Measurements from ENCODE around the gene ECHS1. TPM values are rescaled to one million over a fixed set of nuclear protein-coding genes. Genes with fewer than 3 reads are reported as not detected.

Gene ECHS1
- total RNA-seq, 1 donor from 2014 or later: 37.7 TPM

DNA sequence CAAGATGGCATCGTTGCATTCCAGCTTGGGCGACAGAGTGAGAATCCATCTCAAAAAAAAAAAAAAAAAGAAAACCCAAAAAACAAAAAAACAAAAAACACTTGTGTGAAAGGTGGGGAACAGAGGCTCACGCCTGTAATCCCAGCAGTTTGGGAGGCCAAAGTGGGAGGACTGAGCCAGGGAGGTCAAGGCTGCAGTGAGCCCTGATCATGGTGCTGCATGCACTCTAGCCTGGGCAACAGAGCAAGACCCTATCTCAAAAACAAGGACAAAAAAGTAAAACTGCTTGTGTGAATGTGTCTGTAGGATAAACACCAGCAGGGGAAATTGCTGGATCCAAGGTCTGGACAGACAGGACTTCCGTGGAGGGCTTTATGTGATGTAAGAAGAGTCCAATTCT is 10.4 kb upstream of the ECHS1 start:
- H3K27ac Mint-ChIP-seq: no peak overlapping the region
- peaks cover 25% of the 10 kb centered on the region for H3K36me3 Mint-ChIP-seq (ENCODE audit: low read depth)
- H3K27me3 Mint-ChIP-seq: no peaks in the 10 kb centered on the region
- peaks cover 46% of the 10 kb centered on the region for H3K4me1 Mint-ChIP-seq
- H3K9me3 Mint-ChIP-seq: no peaks in the 10 kb centered on the region
- intact Hi-C loops (cut with micrococcal nuclease): no loop called here
- H3K4me3 Mint-ChIP-seq: no peak overlapping the region
- TF ChIP-seq, protein P1, sequence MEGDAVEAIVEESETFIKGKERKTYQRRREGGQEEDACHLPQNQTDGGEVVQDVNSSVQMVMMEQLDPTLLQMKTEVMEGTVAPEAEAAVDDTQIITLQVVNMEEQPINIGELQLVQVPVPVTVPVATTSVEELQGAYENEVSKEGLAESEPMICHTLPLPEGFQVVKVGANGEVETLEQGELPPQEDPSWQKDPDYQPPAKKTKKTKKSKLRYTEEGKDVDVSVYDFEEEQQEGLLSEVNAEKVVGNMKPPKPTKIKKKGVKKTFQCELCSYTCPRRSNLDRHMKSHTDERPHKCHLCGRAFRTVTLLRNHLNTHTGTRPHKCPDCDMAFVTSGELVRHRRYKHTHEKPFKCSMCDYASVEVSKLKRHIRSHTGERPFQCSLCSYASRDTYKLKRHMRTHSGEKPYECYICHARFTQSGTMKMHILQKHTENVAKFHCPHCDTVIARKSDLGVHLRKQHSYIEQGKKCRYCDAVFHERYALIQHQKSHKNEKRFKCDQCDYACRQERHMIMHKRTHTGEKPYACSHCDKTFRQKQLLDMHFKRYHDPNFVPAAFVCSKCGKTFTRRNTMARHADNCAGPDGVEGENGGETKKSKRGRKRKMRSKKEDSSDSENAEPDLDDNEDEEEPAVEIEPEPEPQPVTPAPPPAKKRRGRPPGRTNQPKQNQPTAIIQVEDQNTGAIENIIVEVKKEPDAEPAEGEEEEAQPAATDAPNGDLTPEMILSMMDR (IDR thresholded peaks at IDR 0.05): no peak
- no peak for ATAC-seq (ENCODE audit: low read depth)
- POLR2A ChIA-PET: no interaction called here
- no peak for DNase-seq
- CTCF ChIA-PET: no interaction called here

DNA sequence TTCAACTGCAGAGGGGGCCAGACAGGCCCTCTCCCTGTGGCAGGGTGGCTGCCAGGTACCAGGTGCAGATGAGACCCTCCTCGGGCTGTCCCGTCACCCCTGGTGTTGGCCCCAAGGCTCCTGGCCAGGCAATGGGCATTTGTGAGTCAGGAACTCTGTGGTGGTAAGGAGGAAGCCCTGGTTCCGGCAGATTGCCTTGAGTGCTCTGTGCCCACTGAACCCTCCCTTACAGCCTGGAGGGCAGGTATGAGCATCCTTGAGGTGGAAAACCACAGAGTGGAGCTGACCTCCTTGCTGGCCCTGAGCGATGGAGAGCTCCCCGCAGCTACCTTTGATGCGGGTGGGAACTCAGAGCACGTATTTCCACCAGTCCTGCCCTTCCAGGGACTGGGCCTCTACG is 7.9 kb upstream of the ECHS1 start:
- Mint-ChIP-seq H3K4me1 (peaks cover 35% of the 10 kb centered on the region), H3K4me3 (peak overlapping the region; percentile 66), H3K9me3 (no peaks in the 10 kb centered on the region), H3K27me3 (no peaks in the 10 kb centered on the region), H3K36me3 (ENCODE audit: low read depth) (peaks cover 22% of the 10 kb centered on the region), H3K27ac (peak overlapping the region; percentile 50)
- ChIA-PET CTCF (interaction anchor here (0.8 kb wide), 1 partner anchor 52 kb away, joined by 3 read pairs; no protein-coding TSS in a partner anchor), POLR2A (interaction anchor here (0.9 to 6.6 kb wide), 3 partner anchors 9 to 20 kb away, joined by 3 to 52 read pairs (median 4); partner anchors contain the start of gene MTG1)
- intact Hi-C loops (cut with micrococcal nuclease): no loop called here
- ATAC-seq (ENCODE audit: low read depth) (no peak), DNase-seq (no peak)
- TF ChIP-seq, protein P1 (IDR thresholded peaks at IDR 0.05): no peak

DNA sequence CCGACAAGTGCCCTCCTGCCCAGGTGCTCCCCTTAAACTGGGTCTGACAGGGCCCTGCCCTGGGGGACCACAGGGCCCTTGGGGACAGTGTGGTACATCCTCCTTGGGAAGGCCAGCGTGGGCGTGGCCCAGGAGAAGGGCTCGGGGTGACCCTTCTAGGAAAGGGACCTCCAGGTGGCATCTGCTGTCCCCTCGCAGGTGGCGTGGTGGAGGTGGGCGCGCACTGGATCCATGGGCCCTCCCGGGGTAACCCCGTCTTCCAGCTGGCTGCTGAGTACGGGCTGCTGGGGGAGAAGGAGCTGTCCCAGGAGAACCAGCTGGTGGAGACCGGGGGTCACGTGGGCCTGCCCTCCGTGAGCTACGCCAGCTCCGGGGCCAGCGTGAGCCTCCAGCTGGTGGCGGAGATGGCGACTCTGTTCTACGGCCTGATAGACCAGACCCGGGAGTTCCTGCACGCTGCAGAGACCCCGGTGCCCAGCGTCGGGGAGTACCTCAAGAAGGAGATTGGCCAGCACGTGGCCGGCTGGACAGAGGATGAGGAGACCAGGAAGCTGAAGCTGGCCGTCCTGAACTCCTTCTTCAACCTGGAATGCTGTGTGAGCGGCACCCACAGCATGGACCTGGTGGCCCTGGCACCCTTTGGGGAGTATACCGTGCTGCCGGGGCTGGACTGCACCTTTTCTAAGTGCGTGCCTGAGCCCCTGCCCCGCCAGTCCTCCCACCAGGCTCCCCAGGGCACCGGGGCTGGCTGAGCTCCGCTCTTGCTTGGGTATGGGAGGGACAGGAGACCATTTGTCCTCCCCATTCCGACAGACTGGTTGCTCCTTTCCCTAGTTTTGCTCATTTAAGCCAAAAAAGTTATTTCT is 6.9 kb upstream of the ECHS1 start:
- peaks cover 38% of the 10 kb centered on the region for H3K4me1 Mint-ChIP-seq
- intact Hi-C loops (cut with micrococcal nuclease): loop anchor here (1.0 to 10.0 kb wide), 5 partner anchors 9 to 1045 kb away; partner anchors contain the start of genes LRRC27 and MTG1
- peak overlapping the region; percentile 50 for H3K27ac Mint-ChIP-seq

DNA sequence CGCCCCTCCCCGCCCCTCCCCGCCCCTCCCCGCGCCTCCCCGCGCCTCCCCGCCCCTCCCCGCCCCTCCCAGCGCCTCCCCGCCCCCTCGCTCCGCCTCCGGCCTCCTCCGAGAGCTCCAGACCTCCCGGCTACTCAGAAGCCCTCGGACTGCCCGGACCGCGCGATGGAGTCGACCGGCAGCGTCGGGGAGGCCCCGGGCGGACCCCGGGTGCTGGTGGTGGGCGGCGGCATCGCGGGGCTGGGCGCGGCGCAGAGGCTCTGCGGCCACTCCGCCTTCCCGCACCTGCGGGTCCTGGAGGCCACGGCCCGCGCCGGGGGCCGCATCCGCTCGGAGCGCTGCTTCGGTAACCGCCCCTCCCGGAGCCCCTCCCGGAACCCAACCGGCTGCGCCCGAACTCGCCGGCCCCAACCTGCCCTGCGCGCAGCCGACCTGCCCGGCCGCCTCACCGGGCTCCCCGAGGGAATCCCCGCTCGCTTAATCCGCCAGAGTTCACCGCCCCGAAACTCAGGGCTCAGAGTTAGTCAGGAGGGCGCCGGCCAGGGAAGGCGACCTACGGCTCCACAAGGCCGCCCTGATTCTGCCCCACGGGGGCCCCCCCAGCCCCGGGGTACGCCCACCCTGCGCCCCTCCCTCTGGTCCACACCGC is 6.1 kb upstream of the ECHS1 start, which contains the start of gene PAOX:
TSS of gene PAOX (plus strand) at position 111 of the 649 bp plus-strand sequence. CDS start at position 166, 55 bp downstream.
- TF ChIP-seq, protein P1 (IDR thresholded peaks at IDR 0.05): no peak
- DNase-seq: peak; percentile 74
- H3K4me1 Mint-ChIP-seq: peaks cover 43% of the 10 kb centered on the region
- POLR2A ChIA-PET: interaction anchor here (1.4 to 6.6 kb wide), 4 partner anchors 11 to 22 kb away, joined by 3 to 52 read pairs (median 10); partner anchors contain the start of genes FUOM and MTG1
- intact Hi-C loops (cut with micrococcal nuclease): loop anchor here (1.0 to 10.0 kb wide), 5 partner anchors 10 to 1044 kb away; partner anchors contain the start of genes LRRC27 and MTG1
- no peaks in the 10 kb centered on the region for H3K9me3 Mint-ChIP-seq
- CTCF ChIA-PET: interaction anchor here (0.9 to 1.9 kb wide), 2 partner anchors 11 to 50 kb away, joined by 3 to 5 read pairs; no protein-coding TSS in a partner anchor
- ATAC-seq (ENCODE audit: low read depth): peak; percentile 69
- peaks cover 17% of the 10 kb centered on the region for H3K36me3 Mint-ChIP-seq (ENCODE audit: low read depth)
- H3K4me3 Mint-ChIP-seq: peak within 1 kb of the TSS; percentile 87
- no peaks in the 10 kb centered on the region for H3K27me3 Mint-ChIP-seq
- H3K27ac Mint-ChIP-seq: peak within 1 kb of the TSS; percentile 61

More for the DNA sequence above, 6.9 kb upstream of the ECHS1 start:
- POLR2A ChIA-PET: interaction anchor here (1.2 to 6.6 kb wide), 2 partner anchors 10 to 14 kb away, joined by 4 to 52 read pairs; partner anchors contain the start of gene MTG1
- Mint-ChIP-seq H3K36me3 (ENCODE audit: low read depth) (peaks cover 22% of the 10 kb centered on the region), H3K4me3 (peak overlapping the region; percentile 81), H3K27me3 (no peaks in the 10 kb centered on the region), H3K9me3 (no peaks in the 10 kb centered on the region)
- ATAC-seq (ENCODE audit: low read depth): no peak
- TF ChIP-seq, protein P1 (IDR thresholded peaks at IDR 0.05): no peak
- no peak for DNase-seq
- CTCF ChIA-PET: interaction anchor here (0.8 to 0.9 kb wide), 2 partner anchors 10 to 51 kb away, joined by 3 read pairs; no protein-coding TSS in a partner anchor
